ENCODE results near the gene BICRA.
"Not testable (repeated sequence)": the region's sequence is repeated elsewhere in the genome, so short reads cannot be mapped to it uniquely, and the experiment has no call there.

DNA sequence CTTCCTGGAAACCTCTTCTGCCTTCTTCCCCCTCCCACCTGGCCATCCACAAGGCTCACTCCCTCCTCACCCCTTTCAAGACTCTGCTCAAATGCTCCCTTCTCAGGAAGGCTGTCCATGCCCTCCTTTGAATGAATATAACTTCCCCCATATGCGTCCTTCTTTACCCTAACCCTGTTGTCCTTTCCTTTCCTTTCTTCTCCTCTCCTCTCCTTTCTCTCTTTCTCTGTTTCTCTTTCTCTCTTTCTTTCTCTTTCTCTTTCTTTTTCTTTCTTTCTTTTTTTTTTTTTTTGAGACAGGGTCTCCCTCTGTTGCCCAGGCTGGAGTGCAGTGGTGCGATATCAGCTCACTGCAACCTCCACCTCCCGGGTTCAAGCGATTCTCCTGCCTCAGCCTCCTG lies 119.4 kb downstream of the BICRA start:
- TF ChIP-seq EZH2 (IDR thresholded peaks at IDR 0.05; ENCODE audit: borderline replicate concordance, low read depth, low read length, poor library complexity, severe bottlenecking): not testable (repeated sequence)
- TF ChIP-seq, protein P1, sequence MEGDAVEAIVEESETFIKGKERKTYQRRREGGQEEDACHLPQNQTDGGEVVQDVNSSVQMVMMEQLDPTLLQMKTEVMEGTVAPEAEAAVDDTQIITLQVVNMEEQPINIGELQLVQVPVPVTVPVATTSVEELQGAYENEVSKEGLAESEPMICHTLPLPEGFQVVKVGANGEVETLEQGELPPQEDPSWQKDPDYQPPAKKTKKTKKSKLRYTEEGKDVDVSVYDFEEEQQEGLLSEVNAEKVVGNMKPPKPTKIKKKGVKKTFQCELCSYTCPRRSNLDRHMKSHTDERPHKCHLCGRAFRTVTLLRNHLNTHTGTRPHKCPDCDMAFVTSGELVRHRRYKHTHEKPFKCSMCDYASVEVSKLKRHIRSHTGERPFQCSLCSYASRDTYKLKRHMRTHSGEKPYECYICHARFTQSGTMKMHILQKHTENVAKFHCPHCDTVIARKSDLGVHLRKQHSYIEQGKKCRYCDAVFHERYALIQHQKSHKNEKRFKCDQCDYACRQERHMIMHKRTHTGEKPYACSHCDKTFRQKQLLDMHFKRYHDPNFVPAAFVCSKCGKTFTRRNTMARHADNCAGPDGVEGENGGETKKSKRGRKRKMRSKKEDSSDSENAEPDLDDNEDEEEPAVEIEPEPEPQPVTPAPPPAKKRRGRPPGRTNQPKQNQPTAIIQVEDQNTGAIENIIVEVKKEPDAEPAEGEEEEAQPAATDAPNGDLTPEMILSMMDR (conservative IDR thresholded peaks at IDR 0.05; ENCODE audit: low read depth, low read length): not testable (repeated sequence)
